Brain microvascular endothelial cell (primary cell): Measurements from ENCODE around the gene STN1.

Experiments
- DNase-seq: peaks from one replicate; pipeline ENCODE4 v3.0.0-alpha.2; 2020
- H3K27ac ChIP-seq: fragments of 250-450 bp; sonication (Bioruptor Pico); 2 replicates; pipeline ENCODE4 v1.5.1; 2020; ENCODE audit warnings: mild to moderate bottlenecking, moderate library complexity
- H3K27me3 ChIP-seq: fragments of 250-450 bp; sonication (Bioruptor Pico); replicated peaks from 2 replicates; pipeline ENCODE4 v1.5.1; 2020; ENCODE audit warnings: mild to moderate bottlenecking
- H3K36me3 ChIP-seq: fragments of 250-450 bp; sonication (Bioruptor Pico); replicated peaks from 2 replicates; pipeline ENCODE4 v1.5.1; 2020; ENCODE audit warnings: mild to moderate bottlenecking
- H3K4me3 ChIP-seq: 2 replicates; pipeline ENCODE4 v1.5.1; 2011; ENCODE audit warnings: low read depth, mild to moderate bottlenecking, control low read depth, low read length, moderate library complexity
- CTCF ChIP-seq: IDR thresholded peaks from 2 replicates; pipeline ENCODE4 v1.5.1; 2011; ENCODE audit warnings: low read depth, mild to moderate bottlenecking, moderate library complexity, low read length, control low read depth, inconsistent platforms; ENCODE audit errors: missing control alignments
- in situ Hi-C: cut with HindIII; loops from 2 replicates; pipeline ENCODE4 v1.10.0; 2017; ENCODE audit warnings: low sequenced_read_pairs, low pct_ligation_motif_present

Gene STN1

GRCh38 chr10:103911021-103911459 lies 6.9 kb downstream of the STN1 start:
- TF ChIP-seq CTCF, result no peak
- DNase-seq, result no peak
- Histone ChIP-seq H3K27ac (no peak overlapping the region), H3K4me3 (no peak overlapping the region), H3K27me3 (no peaks in the 10 kb centered on the region), H3K36me3 (no peaks in the 10 kb centered on the region)
- in situ Hi-C loops, result no loop called here

GRCh38 chr10:103910442-103911012 lies 7.5 kb downstream of the STN1 start:
- no peak for DNase-seq
- TF ChIP-seq CTCF, result no peak
- Histone ChIP-seq H3K36me3 (no peaks in the 10 kb centered on the region), H3K27ac (no peak overlapping the region), H3K4me3 (no peak overlapping the region), H3K27me3 (no peaks in the 10 kb centered on the region)
- in situ Hi-C loops, result no loop called here

GRCh38 chr10:103905441-103905840 lies 12.5 kb downstream of the STN1 start:
- no peak for TF ChIP-seq CTCF
- in situ Hi-C loops, result no loop called here
- no peak overlapping the region for H3K27ac ChIP-seq

GRCh38 chr10:103901299-103901698 lies 16.7 kb downstream of the STN1 start:
- TF ChIP-seq CTCF, result no peak
- DNase-seq, result no peak
- H3K27ac ChIP-seq, result no peak overlapping the region
- no peaks in the 10 kb centered on the region for H3K27me3 ChIP-seq
- H3K4me3 ChIP-seq, result no peak overlapping the region
- H3K36me3 ChIP-seq, result peaks cover 6% of the 10 kb centered on the region
- in situ Hi-C loops, result no loop called here

More at GRCh38 chr10:103905441-103905840, 12.5 kb downstream of the STN1 start:
- Histone ChIP-seq H3K36me3 (peaks cover 6% of the 10 kb centered on the region), H3K4me3 (no peak overlapping the region), H3K27me3 (no peaks in the 10 kb centered on the region)
- no peak for DNase-seq

- H3K36me3 ChIP-seq, result no peaks in the 10 kb centered on the region
- H3K4me3 ChIP-seq, result no peak overlapping the region
- no peak overlapping the region for H3K27ac ChIP-seq
- TF ChIP-seq CTCF, result no peak
- no peak for DNase-seq
- H3K27me3 ChIP-seq, result no peaks in the 10 kb centered on the region
- in situ Hi-C loops, result no loop called here
Observed at GRCh38 chr10:103899312-103899711, 18.7 kb downstream of the STN1 start.

- DNase-seq, result no peak
- Histone ChIP-seq H3K4me3 (no peak overlapping the region), H3K36me3 (no peaks in the 10 kb centered on the region), H3K27ac (no peak overlapping the region), H3K27me3 (no peaks in the 10 kb centered on the region)
- in situ Hi-C loops, result no loop called here
- no peak for TF ChIP-seq CTCF
Observed at GRCh38 chr10:103897241-103897774, 20.7 kb downstream of the STN1 start.
